HG02763 (cell line): Measurements from ENCODE around the gene TBCE.
"Not testable (repeated sequence)": the region's sequence is repeated elsewhere in the genome, so short reads cannot be mapped to it uniquely, and the experiment has no call there.

Experiments
- ATAC-seq: cut with Tn5 transposase; IDR thresholded peaks from one replicate; pipeline ENCODE4 v1.9.1; 2021; ENCODE audit warnings: mild to moderate bottlenecking, moderate library complexity; ENCODE audit not compliant: unreplicated experiment

Gene TBCE

DNA sequence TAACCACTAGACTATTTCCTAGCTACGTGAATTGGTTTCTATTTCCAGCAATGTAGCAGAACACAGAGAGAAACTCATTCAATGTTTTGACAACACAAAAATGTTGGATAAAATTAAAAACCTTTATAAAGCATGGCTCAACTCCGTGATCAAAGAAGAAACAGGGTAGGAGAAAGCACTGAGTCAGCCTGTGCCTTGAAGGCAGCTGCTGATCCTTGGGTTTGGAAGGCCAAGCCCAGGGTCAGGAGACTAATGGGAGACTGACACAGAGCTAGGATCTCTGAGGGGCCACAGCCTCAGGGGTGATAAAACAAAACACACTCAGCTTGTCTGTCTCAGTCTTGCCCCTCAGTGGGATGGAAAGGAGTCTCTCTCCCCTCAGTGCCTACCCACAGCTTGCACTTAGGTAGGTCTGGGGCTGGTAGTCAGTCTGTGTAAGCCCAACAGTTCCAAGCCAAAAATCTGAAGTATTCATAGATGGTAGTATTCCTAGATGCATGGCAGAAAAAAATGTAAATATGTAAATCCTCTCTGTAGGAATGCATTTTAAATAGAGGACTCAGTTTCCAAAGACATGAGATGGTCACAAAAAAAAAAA is 83.8 kb downstream of the TBCE start:
- no peak for ATAC-seq

DNA sequence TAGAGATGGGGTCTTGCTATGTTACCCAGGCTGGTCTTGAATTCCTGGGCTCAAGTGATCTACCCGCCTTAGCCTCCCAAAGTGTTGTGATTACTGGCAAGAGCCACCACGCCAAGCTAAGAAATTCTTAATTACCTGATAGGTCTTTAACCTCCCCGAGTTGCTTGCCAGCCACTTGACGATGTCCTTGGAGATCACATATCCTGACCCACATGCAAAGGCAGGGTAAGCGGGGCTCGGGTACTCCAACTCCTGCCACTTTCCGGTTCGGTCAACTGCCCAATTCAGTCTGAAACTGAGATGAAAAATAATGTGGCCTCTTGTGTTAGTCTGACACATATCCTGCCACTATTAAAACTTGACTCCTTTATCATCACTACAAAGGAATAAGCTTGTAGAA is 86.8 kb downstream of the TBCE start:
- ATAC-seq, result no peak

DNA sequence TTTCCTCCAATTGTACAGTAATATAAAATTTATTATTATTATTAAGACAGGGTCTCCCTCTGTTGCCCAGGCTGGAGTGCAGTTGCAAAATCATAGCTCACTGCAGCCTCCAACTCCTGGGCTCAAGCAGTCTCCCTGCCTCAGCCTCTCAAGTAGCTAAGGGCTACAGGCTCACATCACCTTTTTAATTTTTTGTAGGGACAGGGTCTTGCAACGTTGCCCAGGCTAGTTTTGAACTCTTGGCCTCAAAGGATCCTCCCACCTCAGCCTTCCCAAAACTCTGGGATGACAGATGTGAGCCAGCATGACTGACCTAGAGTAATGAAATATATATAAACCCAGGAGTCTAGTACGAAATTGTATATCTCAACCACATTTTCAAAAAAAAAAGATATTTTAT is 87.9 kb downstream of the TBCE start:
- ATAC-seq, result no peak

DNA sequence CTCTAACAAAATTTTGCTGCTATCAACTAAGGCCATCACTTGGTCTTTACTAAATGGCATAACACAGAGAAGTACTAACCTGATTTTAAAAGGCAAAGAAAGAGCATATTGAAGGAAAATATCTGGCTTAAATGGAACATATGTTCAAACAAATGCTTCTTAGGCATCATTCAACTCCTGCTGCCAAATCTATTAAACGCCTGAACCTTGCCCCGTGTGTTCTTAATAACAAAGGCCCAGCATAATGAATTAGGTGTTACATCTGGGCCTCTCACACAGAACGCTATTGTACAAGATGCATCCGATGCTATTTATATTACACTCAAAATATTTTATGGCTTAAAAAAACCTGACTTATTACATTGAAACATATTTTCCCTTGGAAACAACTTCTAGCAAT is 88.6 kb downstream of the TBCE start:
- ATAC-seq, result no peak

DNA sequence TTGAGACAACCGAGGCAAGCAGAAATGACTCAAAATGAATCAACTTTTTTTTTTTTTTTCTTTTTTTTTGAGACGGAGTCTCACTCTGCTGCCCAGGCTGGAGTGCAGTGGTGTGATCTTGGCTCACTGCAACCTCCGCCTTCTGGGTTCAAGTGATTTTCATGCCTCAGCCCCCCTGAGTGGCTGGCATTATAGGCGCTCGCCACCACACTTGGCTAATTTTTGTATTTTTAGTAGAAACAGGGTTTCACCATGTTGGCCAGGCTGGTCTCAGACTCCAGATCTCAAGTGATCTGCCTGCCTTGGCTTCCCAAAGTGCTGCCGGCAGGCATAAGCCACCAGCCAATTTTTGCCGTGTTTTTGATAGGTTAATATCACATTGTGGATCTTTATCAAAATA is 90.6 kb downstream of the TBCE start:
- ATAC-seq, result not testable (repeated sequence)

DNA sequence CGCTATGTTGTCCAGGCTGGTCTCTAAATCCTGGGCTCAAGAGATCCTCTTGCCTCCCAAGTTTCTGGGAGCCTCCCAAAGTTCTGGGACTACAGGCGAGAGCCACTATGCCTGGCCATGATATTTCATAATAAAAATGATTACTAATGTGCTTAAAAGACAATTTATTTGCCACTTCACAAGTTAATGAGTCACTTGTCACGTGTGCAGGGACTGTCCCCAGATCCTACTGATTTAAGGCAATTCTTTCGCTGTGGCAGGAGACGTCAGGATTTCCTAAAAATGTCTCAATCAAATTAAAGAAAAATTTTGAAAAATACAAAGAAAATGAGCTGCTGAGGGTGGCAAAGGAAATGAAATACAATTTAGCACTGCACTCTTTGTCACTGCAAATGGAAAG is 93.5 kb downstream of the TBCE start:
- ATAC-seq, result no peak

DNA sequence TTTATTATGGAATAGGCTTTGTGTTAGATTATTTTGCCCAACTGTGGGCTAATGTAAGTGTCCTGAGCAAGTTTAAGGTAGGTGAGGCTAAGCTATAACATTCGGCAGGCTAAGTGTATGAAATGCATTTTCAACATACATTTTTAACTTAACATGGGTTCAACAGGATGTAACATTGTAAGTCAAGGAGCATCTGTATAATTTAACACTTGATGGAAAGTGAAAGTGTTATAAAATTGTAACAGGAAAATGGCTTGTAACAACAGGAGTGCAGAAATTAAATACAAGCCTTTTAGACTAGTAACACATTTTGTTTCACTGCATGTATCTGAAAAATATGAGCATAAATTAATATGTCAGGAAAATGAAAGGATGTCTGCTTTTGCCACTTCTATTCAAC is 94.7 kb downstream of the TBCE start:
- no peak for ATAC-seq

DNA sequence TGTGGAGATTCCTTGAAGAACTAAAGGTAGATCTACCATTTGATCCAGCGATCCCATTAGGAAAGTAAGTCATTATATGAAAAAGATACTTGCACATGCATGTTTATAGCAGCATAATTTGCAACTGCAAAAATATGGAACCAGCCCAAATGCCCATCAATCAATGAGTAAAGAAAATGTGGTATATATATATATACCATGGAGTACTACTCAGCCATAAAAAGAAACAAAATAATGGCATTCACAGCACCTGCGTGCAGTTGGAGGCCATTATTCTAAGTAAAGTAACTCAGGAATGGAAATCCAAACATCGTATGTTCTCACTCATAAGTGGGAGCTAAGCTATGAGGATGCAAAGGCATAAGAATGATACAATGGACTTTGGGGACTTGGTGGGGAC is 95.6 kb downstream of the TBCE start:
- ATAC-seq, result not testable (repeated sequence)

DNA sequence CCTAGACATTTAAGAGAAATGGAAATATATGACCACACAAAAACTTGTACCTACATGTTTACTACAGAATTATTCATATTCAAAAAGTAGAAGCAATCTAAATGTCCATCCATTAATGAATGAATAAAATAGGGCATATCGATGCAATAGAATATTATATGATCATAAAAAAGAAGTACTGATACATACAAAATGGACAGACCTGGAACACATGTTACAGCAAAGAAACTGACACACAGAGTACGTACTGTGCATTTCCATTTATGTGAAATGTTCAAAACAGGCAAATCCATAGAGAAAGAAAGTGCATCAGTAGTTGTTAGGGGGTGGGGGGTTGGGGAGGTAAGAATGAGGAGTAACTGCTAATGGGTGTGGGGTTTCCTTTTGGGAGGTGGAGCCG is 97.8 kb downstream of the TBCE start:
- no peak for ATAC-seq

DNA sequence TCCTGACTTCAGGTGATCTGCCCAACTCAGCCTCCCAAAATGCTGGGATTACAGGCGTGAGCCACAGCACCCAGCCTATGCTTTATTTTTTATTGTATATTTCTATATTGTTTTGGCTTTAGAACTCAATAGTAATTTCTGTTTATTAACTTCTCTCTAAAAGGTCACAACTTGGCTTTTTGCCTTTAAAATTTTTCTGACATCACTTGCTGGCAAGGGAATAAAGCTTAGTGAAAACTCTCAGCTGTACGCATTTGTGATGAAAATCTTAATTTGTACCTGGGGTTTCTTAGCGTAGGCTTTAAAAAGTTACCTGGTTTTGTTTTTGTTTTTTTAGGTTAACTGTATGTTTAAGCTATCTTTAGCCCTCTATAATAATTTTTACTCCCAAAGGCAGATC is 100.8 kb downstream of the TBCE start:
- no peak for ATAC-seq

DNA sequence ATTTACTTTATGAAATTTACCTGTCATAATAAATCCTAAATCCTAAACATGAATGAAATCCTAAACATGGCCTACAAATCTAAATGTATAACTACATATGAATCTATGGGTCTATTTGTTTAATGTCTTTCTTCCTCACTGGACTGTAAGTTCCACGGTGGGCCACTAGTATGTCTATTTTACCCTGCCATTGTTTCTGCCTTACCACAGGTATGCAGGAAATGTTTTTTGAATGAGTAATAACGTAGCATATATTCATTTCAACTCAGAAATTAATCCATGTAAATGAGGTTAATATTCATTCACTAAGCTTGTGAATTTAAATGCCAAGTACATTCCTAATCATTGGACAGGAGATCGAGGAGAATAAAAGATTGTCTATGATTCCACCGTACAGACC is 101.7 kb downstream of the TBCE start:
- ATAC-seq, result no peak

DNA sequence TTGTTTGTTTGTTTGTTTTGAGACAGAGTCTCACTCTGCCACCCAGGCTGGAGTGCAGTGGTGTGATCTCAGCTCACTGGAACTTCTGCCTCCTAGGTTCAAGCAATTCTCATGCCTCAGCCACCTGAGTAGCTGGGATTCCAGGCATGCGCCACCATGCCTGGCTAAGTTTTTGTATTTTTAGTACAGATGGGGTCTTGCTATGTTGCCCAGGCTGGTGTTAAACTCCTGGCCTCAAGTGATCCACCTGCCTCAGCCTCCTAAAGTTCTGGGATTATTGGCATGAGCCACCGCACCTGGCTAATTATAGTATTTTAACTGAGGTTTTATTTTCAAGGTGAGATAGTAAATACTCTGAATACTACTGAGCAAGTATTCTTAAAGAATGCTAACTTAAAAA is 102.7 kb downstream of the TBCE start:
- ATAC-seq, result not testable (repeated sequence)

DNA sequence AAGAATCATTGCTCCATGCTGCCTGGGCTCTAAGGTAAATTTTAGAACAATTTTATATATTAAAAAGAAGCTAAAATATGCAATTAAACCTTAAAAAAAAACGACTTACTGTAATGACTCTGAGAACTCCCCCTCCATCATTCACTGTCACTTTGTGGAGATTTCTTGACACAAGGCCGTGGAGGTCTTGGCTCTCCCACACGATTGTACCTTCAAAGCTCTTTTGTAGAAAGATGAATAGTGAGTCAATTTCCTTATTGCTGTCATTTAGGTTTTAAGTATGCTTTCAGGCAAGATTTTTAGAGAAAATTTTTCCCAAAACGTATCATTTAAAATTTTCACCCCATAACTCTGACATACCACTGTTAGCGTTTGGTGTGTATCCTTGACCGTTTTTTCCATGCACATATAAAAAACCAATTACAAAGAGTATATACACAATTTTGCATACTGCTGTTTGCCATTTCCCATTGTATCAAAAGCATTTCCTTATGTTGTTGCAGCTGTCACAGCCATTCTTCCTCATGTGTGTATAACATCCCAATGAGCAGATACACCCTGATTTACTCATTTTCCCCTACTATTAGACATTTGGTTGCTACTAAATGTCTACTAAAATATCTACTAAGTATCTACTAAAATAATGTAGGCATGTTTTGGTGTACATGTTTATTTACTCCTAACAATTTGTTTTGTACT is 103.7 kb downstream of the TBCE start:
- no peak for ATAC-seq

DNA sequence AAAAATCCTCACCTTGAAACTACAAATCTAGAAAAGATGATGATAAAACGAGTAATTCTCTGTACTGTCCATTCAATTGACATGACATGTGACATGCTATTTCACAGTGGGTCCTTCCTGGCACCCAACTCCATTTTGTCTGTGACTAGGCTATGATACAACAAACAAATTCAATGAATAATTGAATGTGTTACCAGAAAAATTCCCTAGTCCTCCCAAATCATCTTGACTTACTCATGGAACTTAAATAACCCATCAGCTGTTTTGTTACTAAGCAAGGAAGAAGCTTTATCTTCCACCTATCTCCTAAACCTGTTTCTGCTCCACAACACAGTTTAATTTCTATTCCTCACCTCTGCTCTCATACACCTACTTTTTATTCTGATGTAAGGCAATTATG is 106.6 kb downstream of the TBCE start:
- ATAC-seq, result no peak

DNA sequence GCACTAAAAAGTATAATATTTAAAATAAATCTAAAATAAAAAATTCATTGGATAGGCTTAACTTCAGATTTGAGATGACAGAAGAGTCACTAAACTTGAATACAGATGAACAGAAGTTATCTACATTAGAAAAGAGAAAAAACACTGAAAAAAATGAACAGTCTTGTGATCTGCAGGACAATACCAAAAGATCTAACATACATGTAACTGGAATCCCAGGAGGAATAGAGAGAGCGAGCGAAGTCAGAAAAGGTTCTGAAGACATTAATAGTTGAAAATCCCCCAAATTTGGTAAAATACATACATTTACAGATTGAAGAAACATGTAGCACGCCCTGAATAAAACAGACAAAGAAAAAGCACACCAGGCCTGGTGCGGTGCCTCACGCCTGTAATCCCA is 115.9 kb downstream of the TBCE start:
- ATAC-seq, result no peak

DNA sequence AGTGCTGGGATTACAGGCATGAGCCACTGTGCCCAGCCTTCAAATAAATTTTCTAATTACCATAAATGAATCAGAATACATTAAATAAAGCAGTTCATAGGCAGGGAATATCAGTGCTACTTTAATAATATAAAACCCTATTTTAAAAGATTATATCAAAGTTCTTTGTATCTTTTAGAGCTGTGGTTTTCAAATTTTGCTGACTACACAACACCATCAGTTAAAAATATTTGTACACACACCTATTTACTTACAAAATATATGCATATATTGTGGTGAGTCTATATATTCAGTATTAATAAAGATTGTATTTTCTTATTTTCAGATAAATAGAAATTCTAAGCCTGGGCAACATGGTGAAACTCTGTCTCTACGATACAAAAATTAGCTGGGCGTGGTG is 118.3 kb downstream of the TBCE start:
- no peak for ATAC-seq

DNA sequence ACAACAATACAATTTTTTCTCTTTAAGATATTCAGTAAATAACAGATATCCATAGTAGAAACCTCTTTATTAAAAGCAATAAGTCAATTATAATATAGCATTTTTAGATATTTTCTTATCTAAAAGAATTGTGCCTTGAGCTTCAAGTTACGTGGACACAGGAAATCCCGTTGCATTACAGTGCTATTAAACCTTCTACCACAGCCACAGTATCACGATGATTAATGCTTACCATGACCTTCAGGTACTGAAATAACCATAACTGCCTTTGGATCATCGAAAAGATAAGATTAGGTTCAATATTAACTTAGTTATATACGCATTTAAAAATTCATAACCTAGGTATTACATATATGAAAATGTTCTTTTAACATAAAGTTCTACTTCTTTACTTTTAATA is 119.1 kb downstream of the TBCE start:
- no peak for ATAC-seq

DNA sequence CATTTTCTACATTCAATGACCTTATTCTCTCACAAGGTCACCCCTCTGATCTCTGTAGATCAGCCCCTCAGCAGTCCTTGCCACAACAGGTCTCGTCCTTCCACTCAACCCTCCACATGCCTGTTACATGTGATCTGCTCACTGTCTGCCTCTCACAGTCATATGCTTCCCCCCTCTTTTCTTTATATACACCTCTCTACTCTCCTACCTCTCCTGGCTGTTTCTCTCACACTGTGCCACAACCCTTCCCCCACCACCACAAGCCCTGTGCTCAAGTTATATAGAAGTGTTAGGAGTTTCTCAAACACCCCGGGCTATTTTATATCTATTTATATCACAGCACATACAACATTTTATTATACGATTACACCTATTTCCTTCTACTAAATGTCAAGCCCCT is 124.4 kb downstream of the TBCE start:
- no peak for ATAC-seq

DNA sequence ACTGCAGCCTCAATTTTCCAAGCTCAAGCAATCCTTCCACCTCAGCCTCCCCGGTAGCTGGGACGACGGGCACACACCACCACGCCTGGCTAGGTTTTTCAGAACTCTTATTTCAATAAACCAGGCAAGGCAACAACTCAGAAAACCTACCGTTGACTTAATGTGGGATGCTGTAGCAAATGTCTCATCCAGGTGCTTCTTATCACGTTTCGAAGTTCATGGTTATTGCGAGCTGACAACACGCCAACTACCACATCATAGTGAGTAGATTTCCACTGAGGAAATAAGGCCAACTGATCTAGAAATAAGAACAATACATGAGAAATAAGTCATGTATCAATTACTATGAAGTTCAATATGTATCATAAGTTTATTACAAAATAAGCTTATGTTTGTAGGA is 127.3 kb downstream of the TBCE start:
- no peak for ATAC-seq

DNA sequence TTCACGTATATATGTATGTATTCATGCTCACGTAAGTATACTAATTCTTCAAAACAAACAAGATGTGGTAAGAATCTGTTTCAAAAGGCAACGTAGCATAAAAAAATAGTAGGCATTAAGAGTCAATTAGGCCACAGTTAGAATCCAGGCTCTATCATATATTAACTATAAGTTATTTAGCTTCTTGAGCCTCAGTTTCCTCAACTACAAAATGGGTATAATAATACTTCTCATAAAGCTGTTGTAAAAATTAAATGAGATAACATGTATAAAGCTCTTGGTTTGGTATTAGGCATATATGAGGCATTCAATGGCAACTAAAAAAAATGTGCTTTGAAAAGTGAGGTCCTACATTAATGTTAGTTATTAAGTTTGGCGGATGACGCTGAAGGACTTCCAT is 127.8 kb downstream of the TBCE start:
- ATAC-seq, result no peak

DNA sequence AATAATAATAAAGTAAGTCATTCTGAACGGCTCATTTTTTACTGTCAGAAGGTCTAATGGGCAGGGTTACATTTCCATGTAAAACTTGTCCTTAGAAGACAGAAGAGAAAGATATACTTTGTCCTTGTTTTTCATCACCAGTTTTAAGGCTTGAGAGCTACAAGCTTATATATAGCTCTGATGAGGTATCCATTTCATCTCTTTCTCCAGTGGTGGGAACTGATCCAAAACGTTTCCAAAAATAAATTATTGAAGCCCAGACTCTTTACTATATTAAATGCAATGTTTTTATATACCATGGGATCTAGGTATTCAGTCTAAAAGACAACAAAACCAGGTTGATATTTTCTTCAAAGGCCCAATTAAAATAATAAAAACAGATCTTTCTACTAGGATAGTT is 128.3 kb downstream of the TBCE start:
- no peak for ATAC-seq

DNA sequence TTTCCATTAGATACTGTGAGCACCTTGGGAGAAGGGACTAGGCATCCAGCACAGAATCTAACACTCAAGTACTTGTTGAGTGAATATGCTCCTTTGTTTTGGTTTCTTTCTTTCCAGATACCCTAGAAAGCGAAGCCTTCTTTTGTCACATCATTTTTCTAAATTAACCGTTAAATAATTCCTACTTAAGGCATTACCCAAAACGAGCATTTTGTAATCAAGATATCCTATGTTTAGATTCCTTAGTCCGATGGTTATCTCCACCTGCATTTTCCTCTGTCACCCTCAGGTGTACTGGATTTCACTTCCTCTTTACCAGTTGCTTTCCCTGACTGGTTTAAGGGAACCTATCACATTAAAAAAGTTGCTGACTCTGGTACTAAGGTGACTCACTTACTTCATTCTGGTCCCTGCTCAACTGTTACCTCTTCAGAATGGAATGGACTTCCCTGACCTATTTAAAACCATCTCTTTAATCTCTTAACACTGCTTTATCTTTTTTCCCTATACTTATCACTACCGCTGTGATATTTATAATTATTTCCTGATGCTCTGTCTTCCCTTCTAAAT is 133.8 kb downstream of the TBCE start:
- no peak for ATAC-seq
